ENCODE results near the gene XYLT2.

DNA sequence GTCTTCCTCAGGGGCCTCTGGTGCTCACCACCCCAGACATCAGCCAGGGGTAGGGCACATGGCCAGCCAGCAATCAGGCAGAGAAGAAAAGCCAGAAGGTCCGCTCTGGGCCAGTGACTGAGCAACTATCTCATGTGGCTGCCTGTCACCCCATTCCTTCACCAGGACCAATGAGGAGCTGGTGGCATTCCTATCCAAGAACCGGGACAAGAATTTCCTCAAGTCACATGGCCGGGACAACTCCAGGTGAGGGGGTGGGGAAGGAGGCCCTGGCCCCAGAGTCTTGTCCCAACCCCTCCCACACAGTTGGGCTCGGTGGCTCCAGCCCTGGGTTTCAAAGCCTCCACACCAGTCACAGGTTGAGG is 9.4 kb downstream of the XYLT2 start:
- TF ChIP-seq, protein P1, sequence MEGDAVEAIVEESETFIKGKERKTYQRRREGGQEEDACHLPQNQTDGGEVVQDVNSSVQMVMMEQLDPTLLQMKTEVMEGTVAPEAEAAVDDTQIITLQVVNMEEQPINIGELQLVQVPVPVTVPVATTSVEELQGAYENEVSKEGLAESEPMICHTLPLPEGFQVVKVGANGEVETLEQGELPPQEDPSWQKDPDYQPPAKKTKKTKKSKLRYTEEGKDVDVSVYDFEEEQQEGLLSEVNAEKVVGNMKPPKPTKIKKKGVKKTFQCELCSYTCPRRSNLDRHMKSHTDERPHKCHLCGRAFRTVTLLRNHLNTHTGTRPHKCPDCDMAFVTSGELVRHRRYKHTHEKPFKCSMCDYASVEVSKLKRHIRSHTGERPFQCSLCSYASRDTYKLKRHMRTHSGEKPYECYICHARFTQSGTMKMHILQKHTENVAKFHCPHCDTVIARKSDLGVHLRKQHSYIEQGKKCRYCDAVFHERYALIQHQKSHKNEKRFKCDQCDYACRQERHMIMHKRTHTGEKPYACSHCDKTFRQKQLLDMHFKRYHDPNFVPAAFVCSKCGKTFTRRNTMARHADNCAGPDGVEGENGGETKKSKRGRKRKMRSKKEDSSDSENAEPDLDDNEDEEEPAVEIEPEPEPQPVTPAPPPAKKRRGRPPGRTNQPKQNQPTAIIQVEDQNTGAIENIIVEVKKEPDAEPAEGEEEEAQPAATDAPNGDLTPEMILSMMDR (IDR thresholded peaks at IDR 0.05; ENCODE audit: low read depth, low read length) = no peak
- TF ChIP-seq MAX (IDR thresholded peaks at IDR 0.05; ENCODE audit: low read depth, low read length) (no peak), POLR2A (IDR thresholded peaks at IDR 0.05; ENCODE audit: extremely low read depth, insufficient read length) (no peak)

Measured in NB4 (cell line).